Esophagus (tissue), 2 donors: ENCODE results near the gene FGD4. TPM values are rescaled to one million over a fixed set of nuclear protein-coding genes. Genes with fewer than 3 reads are reported as not detected.
"Not testable (repeated sequence)": the region's sequence is repeated elsewhere in the genome, so short reads cannot be mapped to it uniquely, and the experiment has no call there.

Experiments used
- H3K27ac ChIP-seq, 2 donors: one replicate each; pipeline ENCODE4 v1.5.1; 2013; ENCODE audit warnings: low read depth in 2 of 2, mild to moderate bottlenecking in 2 of 2, inconsistent platforms in 1 of 2, low read length in 1 of 2, moderate library complexity in 1 of 2
- H3K27me3 ChIP-seq, 2 donors: one replicate each; pipeline ENCODE4 v1.6.1; 2013; ENCODE audit warnings: low read length in 2 of 2, control low read depth in 1 of 2, mild to moderate bottlenecking in 1 of 2; ENCODE audit not compliant: insufficient read depth in 2 of 2, control insufficient read depth in 1 of 2
- H3K36me3 ChIP-seq, 2 donors: one replicate each; pipeline ENCODE4 v1.6.1; 2013; ENCODE audit warnings: low read length in 1 of 2; ENCODE audit not compliant: control insufficient read depth in 2 of 2, insufficient read depth in 2 of 2
- H3K4me1 ChIP-seq, 2 donors: one replicate each; pipeline ENCODE4 v1.6.1; 2013; ENCODE audit warnings: low read length in 1 of 2; ENCODE audit not compliant: control insufficient read depth in 2 of 2, insufficient read depth in 2 of 2
- H3K4me3 ChIP-seq, 2 donors: one replicate each; pipeline ENCODE4 v1.5.1; 2013; ENCODE audit warnings: low read length in 2 of 2, mild to moderate bottlenecking in 2 of 2, low read depth in 1 of 2, moderate library complexity in 1 of 2
- H3K9me3 ChIP-seq, 2 donors: one replicate each; pipeline ENCODE4 v1.6.1; 2013; ENCODE audit warnings: mild to moderate bottlenecking in 2 of 2, low read depth in 1 of 2, low read length in 1 of 2, moderate library complexity in 1 of 2; ENCODE audit not compliant: control insufficient read depth in 2 of 2, insufficient read depth in 1 of 2
- WGBS, 2 donors: extraction: QIAGEN DNeasy Blood & Tissue Kit; methylation state at CpG; one replicate each; pipeline ENCODE4 v1.1.7; 2013; 5-methylcytosine and 5-hydroxymethylcytosine counted together
- polyA plus RNA-seq, 2 donors: library from polyadenylated mRNA; stranded (reverse); fragments of 200-250 nt; gene quantifications; one replicate each; pipeline ENCODE4 v1.2.3, GENCODE V29; 2013
- donor health status: healthy with polysubstance abuse.
- donor health status: Bipolar disorder and iron deficiency.

FGD4 gene
- polyA plus RNA-seq, 2 donors: 3.7 to 4.6 TPM

DNA sequence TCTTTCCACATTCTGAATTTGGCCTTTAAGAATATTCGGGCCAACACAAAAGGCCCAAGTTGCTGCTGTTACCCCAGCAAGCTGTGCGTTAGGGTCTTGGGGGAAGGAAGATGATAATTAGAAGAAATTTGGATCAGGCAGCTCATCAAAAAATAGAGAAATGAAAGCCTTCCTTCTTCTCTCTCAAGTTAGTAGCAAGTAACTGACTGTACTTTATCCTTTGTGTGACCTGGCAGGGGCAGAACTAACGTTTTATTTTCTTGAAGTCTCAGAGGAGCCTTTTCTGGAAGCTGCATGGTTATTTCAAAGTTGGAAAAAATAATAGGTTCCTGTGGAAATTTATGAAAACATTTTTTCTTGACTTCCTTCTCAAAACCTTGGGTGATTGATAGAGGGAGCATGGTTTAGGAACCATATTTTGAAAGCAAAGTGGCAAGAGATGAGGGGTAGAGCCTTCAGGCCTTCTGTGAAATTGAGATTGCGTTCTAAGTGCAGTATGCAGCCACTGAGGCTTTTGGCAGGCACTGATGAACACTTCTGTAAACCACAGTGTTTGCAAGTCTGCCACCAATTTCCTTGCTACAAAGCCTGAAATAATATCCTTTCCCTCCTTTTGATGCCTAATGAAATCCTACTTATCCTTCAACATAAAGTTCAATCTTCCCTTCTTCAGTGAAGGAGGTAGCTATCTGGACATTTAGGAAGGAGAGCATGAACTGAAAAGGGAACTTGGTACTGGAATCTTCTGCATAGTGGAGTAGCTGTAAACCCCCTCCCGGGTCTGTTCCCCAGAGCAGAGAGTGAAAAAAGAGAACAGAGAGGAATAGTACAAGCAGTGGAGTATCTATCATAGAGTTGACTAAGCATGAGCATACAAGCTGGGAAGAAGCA lies 123.2 kb downstream of the FGD4 start:
- WGBS, 2 donors: 47 to 56% methylated on average over 5 of the region's 5 CpGs
- H3K4me3 ChIP-seq: no peak overlapping the region
- H3K9me3 ChIP-seq: no peaks in the 10 kb centered on the region
- H3K36me3 ChIP-seq: no peaks in the 10 kb centered on the region
- H3K4me1 ChIP-seq: no peaks in the 10 kb centered on the region
- peak overlapping the region in 1 of 2 donors; percentile 14 for H3K27ac ChIP-seq
- no peaks in the 10 kb centered on the region for H3K27me3 ChIP-seq

DNA sequence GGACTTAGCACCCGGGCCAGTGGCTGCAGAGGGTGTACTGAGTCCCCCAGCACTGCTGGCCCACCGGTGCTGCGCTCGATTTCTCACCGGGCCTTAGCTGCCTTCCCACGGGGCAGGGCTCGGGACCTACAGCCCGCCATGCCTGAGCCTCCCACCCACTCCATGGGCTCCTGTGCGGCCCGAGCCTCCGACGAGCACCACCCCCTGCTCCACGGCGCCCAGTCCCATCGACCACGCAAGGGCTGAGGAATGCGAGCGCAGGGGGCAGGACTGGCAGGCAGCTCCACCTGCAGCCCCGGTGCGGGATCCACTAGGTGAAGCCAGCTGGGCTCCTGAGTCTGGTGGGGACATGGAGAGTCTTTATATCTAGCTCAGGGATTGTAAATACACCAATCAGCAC lies 126.4 kb downstream of the FGD4 start:
- WGBS, 2 donors: 90 to 92% methylated on average over 19 to 20 of the region's 20 CpGs
- not testable (repeated sequence) for H3K36me3 ChIP-seq, H3K27ac ChIP-seq, H3K4me3 ChIP-seq, H3K9me3 ChIP-seq, H3K4me1 ChIP-seq, H3K27me3 ChIP-seq

DNA sequence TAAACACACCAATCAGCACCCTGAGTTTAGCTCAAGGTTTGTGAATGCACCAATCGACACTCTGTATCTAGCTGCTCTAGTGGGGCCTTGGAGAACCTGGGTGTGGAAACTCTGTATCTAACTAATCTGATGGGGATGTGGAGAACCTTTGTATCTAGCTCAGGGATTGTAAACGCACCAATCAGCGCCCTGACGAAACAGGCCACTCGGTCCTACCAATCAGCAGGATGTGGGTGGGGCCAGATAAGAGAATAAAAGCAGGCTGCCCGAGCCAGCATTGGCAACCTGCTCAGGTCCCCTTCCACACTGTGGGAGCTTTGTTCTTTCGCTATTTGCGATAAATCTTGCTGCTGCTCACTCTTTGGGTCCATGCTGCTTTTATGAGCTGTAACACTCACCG lies 127.0 kb downstream of the FGD4 start:
- WGBS, 2 donors: 88 to 89% methylated on average over 9 of the region's 9 CpGs
- H3K36me3 ChIP-seq, H3K27ac ChIP-seq, H3K4me3 ChIP-seq, H3K27me3 ChIP-seq, H3K9me3 ChIP-seq, H3K4me1 ChIP-seq: not testable (repeated sequence)

DNA sequence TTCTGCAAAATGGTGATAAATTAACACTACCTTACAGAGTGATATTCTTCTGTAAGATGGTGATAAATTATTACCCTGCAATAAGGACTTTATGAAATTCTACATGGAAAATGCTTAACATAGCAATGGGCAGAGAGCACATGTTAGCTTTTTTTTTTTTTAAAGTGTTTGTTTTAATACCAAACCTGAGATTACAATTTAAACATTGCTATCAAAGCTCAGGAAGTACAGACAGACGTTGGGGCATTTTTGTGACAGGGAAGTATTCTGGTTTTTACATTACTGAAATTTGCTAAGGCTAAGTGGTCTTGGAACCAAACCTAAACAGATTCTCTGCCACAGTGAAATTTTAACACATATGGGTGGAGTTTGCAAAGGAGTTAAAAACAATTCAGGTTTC lies 133.1 kb downstream of the FGD4 start:
- no peaks in the 10 kb centered on the region for H3K36me3 ChIP-seq
- H3K9me3 ChIP-seq: no peaks in the 10 kb centered on the region
- peaks cover 0 to 2% of the 10 kb centered on the region in 2 donors for H3K4me1 ChIP-seq
- H3K27me3 ChIP-seq: no peaks in the 10 kb centered on the region
- H3K27ac ChIP-seq: no peak overlapping the region
- H3K4me3 ChIP-seq: no peak overlapping the region
- 21 to 45% methylated on average over 1 of the region's 1 CpG for WGBS, 2 donors

GRCh38 chr12:32532951-32533350 lies 133.6 kb downstream of the FGD4 start:
- Histone ChIP-seq H3K4me1 (peaks cover 0 to 2% of the 10 kb centered on the region in 2 donors), H3K27ac (peak overlapping the region in 1 of 2 donors; percentile 42)

GRCh38 chr12:32533506-32533905 lies 134.1 kb downstream of the FGD4 start:
- H3K27ac ChIP-seq, H3K36me3 ChIP-seq, H3K9me3 ChIP-seq, H3K4me1 ChIP-seq, H3K27me3 ChIP-seq, H3K4me3 ChIP-seq: not testable (repeated sequence)
- 58 to 74% methylated on average over 10 of the region's 10 CpGs for WGBS, 2 donors

More at GRCh38 chr12:32532951-32533350, 133.6 kb downstream of the FGD4 start:
- Histone ChIP-seq H3K4me3 (no peak overlapping the region), H3K9me3 (no peaks in the 10 kb centered on the region), H3K27me3 (no peaks in the 10 kb centered on the region), H3K36me3 (no peaks in the 10 kb centered on the region)

DNA sequence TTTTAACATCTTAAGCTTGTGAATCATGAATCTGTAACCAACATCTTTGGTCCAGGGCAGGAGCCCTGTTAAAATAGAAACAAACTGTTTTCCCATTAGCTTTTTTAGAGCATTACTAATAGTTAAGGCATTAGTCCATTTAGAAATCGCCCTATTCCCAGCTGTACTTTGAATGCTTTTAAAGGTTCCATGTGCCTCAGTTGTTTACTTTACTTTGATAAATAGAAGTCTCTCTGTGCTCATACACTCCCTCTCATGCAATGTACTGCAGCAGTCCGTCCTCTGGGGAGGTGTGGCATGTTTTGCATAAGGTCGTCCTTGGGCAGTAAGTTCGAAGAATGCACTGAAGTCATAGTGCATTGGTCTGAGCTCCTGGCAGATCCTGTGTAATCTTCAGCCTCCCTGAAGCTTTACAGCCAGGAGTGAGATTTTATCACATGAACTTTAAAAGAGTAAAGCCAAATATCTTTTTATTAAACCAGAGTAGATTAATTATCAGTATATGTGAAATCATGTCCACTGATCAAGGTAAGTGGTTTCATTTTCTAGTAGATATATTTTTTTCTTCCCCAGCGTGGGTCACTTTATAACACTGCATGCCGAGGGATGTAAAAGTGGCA lies 134.7 kb downstream of the FGD4 start:
- Histone ChIP-seq H3K27ac (peak overlapping the region; percentile 49 to 51), H3K9me3 (no peaks in the 10 kb centered on the region), H3K4me1 (peaks cover 0 to 2% of the 10 kb centered on the region in 2 donors), H3K27me3 (no peaks in the 10 kb centered on the region), H3K36me3 (no peaks in the 10 kb centered on the region), H3K4me3 (peak overlapping the region in 1 of 2 donors; percentile 37)
- whole genome bisulfite sequencing, 2 donors: 8 to 9% methylated on average over 6 of the region's 6 CpGs

DNA sequence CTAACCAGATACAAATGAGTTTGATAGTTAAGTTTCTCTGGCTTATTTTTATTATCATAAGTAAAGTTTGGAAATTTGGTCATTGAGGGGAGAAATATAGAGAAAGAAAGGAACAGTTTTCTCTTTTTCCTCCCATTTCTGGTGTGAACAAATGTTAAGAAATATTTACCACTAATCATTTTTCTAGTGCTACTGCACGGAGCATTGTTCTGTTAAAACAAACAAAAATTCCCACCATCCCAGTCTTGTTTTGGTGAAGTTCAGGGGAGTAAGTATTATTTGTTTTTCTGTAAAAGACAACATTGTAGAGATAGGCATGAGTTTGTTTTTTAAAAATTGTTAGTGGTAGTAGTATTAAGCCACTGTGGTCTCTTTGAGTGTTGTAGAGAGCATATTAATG lies 135.3 kb downstream of the FGD4 start:
- WGBS, 2 donors: 38 to 44% methylated on average over 1 of the region's 1 CpG
- peaks cover 0 to 2% of the 10 kb centered on the region in 2 donors for H3K4me1 ChIP-seq
- no peak overlapping the region for H3K27ac ChIP-seq
- H3K36me3 ChIP-seq: no peaks in the 10 kb centered on the region
- H3K27me3 ChIP-seq: no peaks in the 10 kb centered on the region
- no peaks in the 10 kb centered on the region for H3K9me3 ChIP-seq
- peak overlapping the region in 1 of 2 donors; percentile 37 for H3K4me3 ChIP-seq

GRCh38 chr12:32535288-32535999 lies 136.1 kb downstream of the FGD4 start:
- Histone ChIP-seq H3K27me3 (no peaks in the 10 kb centered on the region), H3K27ac (peak overlapping the region; percentile 25 to 40), H3K4me1 (peaks cover 0 to 2% of the 10 kb centered on the region in 2 donors), H3K4me3 (peak overlapping the region; percentile 7 to 37), H3K36me3 (no peaks in the 10 kb centered on the region), H3K9me3 (no peaks in the 10 kb centered on the region)
- WGBS, 2 donors: 3% methylated on average over 6 of the region's 6 CpGs
